ENCODE data around the gene CFAP210.

- no peak for TF ChIP-seq EZH2 (IDR thresholded peaks at IDR 0.05)
- TF ChIP-seq POLR2AphosphoS5 (IDR thresholded peaks at IDR 0.05; ENCODE audit: borderline replicate concordance, low read depth, low read length), result no peak
Observed at GRCh38 chr2:169734169-169734847, 40.1 kb upstream of the CFAP210 start.
